SK-N-DZ (cell line): ENCODE measurements around the gene UCMA. TPM values are rescaled to one million over a fixed set of nuclear protein-coding genes. Genes with fewer than 3 reads are reported as not detected.
"Not testable (repeated sequence)": the region's sequence is repeated elsewhere in the genome, so short reads cannot be mapped to it uniquely, and the experiment has no call there.

ENCODE experiments used
- DNase-seq: peaks from one replicate; pipeline ENCODE4 v3.0.0-alpha.2; 2015; ENCODE audit warnings: low spot score
- polyA plus RNA-seq, 2 experiments: library from polyadenylated mRNA; depleted of rRNA; stranded (reverse); fragments of >200 nt; gene quantifications; 2 replicates each; pipeline ENCODE4 v1.2.3, GENCODE V29; 2014

The UCMA gene, protein sequence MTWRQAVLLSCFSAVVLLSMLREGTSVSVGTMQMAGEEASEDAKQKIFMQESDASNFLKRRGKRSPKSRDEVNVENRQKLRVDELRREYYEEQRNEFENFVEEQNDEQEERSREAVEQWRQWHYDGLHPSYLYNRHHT
- 0.47 TPM in 1 of 2 replicates, not detected in the other for polyA plus RNA-seq (2014; cell fraction: cytosol; rRNA removed)
- not detected in 2 replicates for polyA plus RNA-seq (2014; cell fraction: nucleus; rRNA removed)

DNA sequence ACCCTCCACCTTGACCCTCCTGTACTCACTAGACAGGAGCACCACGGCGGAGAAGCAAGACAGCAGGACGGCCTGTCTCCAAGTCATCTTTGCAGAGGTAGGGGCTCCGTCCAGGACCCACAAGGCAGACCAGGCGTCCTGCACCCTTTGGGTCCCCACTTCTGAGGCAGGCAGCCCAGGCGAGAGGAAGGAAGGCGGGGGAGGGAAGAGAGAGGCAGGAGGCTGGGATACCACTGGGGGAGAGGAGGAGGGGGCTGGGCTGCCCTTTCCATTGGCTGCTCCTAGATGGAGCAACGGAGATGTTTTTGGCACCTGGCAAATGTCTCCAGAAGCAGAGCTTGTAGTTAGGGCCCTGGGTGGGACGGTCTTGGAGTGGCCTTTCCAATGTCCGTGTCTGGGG, at the start of gene UCMA:
TSS of gene UCMA (minus strand) at position 203 of the 400 bp plus-strand sequence. CDS start at position 87, 116 bp downstream.
- DNase-seq = peak; percentile 46

DNA sequence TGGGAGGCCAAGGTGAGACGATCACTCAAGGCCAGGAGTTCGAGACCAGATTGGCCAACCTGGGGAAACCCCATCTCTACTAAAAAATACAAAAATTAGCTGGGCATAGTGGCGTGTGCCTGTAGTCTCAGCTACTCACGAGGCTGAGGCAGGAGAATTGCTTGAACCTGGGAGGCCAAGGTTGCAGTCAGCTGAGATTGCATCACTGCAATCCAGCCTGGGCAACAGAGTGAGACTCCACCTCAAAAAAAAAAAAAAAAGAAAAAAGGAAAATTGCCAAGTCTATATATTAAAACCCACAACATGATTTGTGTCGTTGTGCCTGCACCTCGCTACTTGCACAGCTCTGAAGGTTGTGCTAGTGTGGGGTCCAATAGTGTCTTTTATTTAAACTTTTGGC, 48.2 kb upstream of the UCMA start:
- not testable (repeated sequence) for DNase-seq

- DNase-seq = peak; percentile 28
Observed at GRCh38 chr10:13276749-13277365, 42.7 kb upstream of the UCMA start.

GRCh38 chr10:13276146-13276545, 42.0 kb upstream of the UCMA start:
- DNase-seq = not testable (repeated sequence)

DNA sequence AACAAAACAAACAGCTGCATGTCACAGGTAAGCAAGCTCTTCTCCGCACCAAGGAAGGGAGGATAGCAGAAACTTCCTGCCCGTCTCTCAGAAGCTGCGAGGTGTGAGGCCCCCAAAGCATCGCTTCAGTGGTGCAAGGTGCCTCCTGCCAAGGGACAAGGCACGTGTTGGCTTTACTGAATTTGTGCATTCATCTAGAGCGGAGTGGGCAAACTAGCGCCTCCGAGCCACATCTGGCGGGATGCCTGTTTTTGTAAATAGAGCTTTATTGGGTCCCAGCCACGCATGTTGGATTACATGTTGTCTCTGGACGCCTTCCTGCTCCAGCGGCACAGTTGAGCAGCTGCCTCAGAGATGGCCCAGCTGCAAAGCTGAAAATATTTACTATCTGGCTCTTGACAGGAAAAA, 38.0 kb upstream of the UCMA start:
- DNase-seq = peak; percentile 61

GRCh38 chr10:13271552-13272163, 37.5 kb upstream of the UCMA start:
- DNase-seq = peak; percentile 80

DNA sequence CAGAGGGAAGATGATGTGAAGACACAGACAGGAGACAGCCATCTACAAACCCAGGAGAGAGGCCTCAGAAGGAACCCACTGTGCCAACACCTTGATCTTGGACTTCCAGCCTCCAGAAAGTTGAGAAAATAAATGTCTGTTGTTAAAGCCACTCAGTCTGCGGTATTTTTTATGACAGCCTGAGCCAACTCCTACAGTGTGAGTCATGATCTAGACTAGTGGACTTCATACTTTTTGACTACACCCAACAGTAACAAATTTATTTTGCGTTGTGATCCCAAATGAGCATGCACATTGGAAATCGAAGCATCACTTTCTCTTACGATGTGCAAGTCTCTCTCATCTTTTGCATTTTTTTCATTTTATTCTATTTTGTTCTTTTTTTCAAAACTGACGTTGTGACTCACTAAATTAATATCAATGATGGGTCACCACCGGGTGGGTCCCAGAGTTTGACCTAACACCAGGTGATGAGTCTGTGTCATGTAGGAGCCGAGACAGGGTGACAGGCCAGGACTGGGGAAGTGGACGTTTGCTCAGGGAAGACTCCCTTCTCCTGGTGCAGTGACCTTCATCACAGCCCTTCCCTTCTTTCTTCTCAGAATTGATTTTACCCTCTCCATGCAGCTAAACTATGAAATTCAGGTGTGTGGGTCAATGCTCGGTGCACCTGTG, 36.8 kb upstream of the UCMA start:
- no peak for DNase-seq

DNA sequence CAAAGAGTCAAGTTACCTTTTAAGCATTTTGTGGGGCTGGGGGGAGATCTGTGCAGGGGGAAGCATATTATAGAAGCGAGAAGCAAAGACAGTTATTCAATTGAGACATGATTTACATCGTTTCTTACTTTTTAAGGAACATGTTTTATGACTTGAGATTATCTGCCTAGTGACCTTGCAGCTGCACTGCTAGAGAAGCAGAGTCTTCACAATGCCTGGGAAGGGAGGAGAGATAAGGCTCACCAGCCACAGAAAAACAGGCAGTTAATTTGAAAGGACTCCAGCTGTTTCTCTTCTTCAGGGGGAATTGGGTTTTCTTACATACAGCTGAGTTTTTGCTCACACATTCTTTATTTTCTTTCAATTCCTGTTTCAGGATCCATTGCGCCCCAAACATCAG, 34.7 kb upstream of the UCMA start:
- DNase-seq = peak; percentile 85

- DNase-seq = no peak
Observed at GRCh38 chr10:13268310-13268709, 34.1 kb upstream of the UCMA start.

- no peak for DNase-seq
Observed at GRCh38 chr10:13263591-13263990, 29.4 kb upstream of the UCMA start.

GRCh38 chr10:13262433-13262832, 28.3 kb upstream of the UCMA start:
- no peak for DNase-seq

GRCh38 chr10:13257621-13258140, 23.5 kb upstream of the UCMA start:
- no peak for DNase-seq

GRCh38 chr10:13256627-13257026, 22.5 kb upstream of the UCMA start:
- DNase-seq = no peak

GRCh38 chr10:13253726-13254125, 19.6 kb upstream of the UCMA start:
- DNase-seq = no peak

- no peak for DNase-seq
Observed at GRCh38 chr10:13247784-13248183, 13.6 kb upstream of the UCMA start.

GRCh38 chr10:13247246-13247645, 13.1 kb upstream of the UCMA start:
- DNase-seq = no peak

GRCh38 chr10:13242260-13242659, 8.1 kb upstream of the UCMA start:
- DNase-seq = not testable (repeated sequence)

- DNase-seq = no peak
Observed at GRCh38 chr10:13241613-13242012, 7.4 kb upstream of the UCMA start.

GRCh38 chr10:13239923-13240322, 5.7 kb upstream of the UCMA start:
- DNase-seq = no peak

DNA sequence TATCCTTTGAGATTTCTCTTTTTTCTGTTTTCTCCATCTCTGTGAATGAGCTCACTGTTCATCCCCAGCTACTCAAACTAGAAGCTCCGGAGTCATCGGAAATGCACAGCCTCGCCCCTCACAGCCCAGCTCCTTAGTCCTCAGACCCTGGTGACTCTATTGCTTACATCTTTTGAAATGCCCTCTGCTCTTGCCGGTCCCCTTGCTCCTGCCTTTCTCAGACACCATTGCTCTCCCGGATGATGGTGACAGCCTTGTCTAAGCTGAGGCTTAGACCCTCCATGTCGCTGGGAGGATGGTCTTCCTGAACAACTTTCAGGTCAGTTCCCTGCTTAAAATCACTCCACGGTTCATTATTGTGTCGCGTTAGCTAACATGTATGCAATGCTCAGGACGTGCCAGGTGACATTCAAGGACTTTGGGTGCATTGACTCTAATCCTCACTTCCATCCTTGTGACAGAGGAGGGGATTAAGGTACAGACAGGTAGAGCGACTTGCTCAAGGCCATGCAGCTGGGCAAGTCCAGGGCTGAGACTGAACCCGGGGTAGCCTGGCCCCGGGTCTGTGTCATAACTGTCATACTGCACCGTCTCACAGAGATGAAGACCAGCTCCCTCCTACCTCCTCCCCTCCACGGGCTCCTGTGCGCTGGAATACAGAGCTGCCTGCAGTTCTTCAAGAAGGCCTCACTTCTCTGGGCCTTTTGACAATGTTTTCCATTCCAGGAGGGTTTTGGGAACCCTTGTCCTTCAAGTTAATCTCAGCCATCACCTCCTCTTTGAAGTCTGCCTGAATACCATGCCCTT, 4.3 kb upstream of the UCMA start:
- peak; percentile 42 for DNase-seq

- no peak for DNase-seq
Observed at GRCh38 chr10:13236638-13237037, 2.5 kb upstream of the UCMA start.
